CD4-positive, alpha-beta T cell treated with Interleukin-6 for 4 hours (primary cell): ENCODE measurements around the gene CYTL1.
"Not testable (repeated sequence)": the region's sequence is repeated elsewhere in the genome, so short reads cannot be mapped to it uniquely, and the experiment has no call there.

Experiments
- DNase-seq: peaks from one replicate; pipeline ENCODE4 v3.0.0-alpha.2; 2020; ENCODE audit warnings: mixed read lengths

CYTL1 gene

DNA sequence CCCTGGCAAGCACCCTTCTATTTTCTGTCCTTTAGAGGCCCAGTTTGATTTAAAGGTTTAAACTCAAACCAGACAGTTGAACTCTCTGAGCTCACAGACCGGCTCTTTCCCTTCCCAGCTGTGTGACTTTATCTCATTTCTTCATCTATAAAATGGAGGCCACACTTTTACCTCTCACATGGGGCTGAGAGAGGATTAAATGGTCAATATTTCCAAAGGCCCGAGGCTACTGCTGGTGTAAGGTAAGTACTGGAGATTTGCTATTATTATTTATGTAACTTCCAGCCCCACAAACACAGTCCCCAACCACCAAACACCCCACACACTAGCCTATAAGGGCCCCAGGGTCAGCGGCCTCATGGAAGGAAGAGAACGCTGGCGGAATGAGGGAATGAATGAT, 13.6 kb upstream of the CYTL1 start:
- DNase-seq = no peak

DNA sequence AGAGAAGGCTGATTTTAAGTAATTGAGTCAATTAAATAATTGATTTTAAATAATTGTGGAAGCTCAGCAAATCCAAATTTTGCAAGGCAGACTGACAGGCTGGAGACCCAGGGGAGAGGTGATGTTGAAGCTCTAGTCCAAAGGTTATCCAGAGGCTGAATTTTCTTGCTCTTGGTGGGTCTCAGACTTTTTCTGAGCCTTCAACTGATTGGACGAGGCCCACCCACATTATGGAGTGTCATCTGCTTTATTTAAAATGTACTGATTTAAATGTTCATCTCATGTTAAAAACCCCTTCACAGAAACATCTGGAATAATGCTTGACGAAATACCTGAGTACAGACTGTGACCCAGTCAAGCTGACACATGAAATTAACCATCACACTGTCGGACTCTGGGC, 11.7 kb upstream of the CYTL1 start:
- no peak for DNase-seq

DNA sequence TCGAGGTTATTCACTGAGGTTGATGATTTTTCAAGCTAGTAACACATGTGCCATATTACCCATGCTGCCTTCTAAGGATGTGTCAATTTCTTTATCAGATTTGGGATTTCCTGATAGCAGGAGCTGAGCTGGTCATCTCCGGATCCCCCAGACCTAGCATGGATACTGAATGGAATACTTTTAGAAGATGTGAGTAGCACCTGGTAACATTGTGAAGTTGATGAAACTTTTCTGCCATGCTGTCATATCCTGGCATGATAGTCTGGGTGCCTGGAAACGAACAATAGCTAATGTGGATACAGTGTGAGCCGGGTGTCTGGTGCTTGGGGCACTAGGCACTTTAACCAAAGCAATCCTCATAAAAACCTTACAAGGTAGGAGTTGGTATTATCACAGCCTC, 11.0 kb upstream of the CYTL1 start:
- DNase-seq = no peak

DNA sequence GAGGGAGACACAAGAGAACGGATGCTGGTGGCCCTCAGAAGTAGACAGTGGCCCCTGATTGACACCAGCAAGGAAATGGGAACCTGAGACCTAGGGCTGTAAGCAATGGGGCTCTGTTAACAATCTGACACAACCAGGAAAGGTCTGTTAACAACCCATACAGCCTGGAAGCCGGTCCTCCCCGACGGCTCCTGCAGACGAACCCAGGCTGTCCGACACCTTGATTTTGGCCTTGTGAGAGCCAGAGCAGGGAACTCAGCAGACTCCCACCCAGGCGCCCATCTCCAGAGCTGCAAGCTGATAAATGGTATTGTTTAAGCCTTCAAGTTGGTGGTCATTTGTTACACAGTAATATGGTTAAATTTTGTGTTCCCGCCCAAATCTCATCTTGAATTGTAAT, 10.2 kb upstream of the CYTL1 start:
- no peak for DNase-seq

DNA sequence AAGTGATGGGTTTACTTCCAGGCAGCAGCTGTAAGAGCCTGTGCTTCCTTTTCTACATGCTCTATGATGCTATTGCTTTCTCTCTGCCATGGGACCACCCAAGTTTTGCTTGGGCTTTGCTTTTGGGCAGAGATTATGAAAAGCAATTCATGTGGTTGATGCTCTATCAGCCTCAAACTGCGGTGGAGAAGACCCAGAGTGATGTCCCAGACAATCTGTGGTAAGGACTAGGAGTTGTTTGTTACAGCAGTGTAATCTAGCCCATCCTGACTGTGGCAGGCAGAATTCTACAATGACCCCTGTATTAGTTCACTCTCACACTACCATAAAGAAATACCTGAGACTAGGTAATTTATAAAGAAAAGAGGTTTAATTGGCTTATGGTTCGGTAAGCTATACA, 9.2 kb upstream of the CYTL1 start:
- DNase-seq = no peak

DNA sequence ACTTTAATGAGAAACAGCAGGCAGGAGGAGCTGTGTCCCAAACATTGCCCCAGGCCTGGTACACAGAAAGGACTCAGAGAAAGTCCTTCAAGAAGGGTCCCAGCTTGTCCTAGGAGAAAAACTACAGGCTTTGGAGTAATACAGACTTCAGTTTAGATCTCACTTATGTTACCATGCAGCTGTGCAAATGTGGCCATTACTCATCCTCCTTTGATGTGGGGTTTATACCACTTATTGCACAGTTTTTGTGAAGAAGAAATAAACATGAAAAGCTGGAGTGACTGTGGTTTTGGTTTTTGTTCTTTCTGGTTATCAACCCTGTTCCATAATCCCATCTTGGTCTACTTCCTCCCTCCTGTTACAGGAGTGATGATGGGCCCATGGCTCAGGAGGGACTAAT, 8.1 kb upstream of the CYTL1 start:
- no peak for DNase-seq

DNA sequence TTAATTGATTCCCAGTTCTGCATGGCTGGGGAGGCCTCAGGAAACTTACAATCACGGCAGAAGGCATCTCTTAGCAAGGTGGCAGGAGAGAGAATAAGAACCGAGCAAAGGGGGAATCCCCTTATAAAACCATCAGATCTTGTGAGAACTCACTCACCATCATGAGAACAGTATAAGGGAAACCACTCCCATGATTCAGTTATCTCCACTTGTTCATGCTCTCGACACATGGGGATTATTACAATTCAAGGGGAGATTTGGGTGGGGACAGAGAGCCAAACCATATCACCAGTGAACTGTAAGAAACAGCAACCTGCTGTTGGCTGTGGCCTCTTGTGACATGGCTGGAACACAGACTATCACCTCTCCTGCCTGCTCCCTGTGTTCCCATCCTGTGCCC, 7.1 kb upstream of the CYTL1 start:
- no peak for DNase-seq

DNA sequence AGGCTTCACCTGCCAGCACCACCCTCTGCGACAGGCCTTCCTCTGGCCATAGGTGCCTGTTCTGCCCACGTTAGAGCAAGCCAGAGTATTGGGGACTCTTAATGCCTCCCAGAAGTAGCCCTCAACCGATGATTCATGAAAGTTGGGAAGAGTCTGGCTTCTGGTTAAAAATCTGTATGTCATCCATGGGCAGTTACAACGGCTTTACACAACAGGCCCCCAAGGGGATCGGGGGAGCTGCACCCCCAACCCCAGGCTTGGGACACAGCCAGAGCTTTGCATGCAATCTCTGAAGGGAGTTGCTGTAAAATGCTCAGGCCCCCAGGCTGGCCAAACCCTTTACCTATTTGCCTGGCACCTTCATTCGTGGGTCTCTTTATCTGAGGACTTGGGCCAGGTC, 5.4 kb upstream of the CYTL1 start:
- DNase-seq = no peak

DNA sequence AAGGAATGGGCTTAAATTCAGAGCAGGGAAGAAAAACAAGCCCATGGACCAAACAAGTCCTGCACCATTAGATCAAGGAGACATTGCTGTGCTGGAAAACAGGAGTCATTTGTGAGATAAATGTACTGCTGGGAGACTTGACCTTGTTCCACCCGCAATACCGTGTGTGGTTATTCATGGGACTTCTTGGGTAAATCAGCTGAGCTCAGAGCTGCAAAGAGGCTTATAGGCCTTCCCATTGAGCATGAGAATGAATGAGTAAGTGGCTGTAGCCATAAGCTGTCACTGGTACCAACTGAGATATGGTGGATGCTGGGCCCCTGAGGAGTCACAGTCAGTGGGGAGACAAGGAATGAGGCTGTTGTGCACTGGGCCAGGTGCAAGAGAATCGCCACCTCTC, 2.3 kb upstream of the CYTL1 start:
- DNase-seq = no peak

DNA sequence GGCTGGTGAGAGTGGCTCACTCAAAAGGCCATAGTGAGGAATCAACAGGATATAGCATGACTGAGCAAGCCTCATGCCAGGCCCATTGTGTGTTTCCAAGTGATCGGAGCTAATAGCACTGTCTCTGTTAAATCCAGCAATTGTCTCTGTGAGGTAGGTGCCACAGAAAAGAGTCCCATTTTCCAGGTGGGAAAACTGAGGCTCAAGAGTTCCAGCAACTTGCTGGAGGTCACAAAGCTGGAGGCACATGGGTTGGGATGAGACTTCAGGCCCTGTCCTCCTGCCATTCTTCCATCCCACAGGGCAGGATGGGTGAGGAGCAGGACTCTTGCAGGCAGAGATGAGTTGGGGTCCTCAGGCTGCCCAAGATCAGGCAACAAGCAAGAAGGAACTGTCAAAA, 1.1 kb upstream of the CYTL1 start:
- DNase-seq = no peak

DNA sequence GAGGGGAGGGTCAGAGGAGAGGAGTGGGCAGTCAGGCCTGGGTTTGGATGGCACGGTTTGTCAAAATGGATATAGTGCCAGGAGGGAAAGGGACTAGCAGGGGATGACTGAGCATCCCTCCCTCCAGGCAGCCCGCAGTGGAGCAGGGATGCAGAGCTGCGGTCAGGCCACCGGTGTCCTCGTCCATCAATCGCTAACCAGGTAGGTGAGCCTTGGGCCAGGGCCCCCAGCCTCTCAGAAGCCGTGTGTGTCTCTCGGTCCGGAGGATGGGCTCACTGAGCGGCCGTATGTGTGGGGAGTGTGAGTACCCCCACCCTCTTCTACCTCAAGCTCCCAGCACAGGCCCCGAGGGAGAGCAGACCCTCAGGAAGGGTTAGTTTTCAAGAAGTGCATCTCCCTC, 538 bp upstream of the CYTL1 start:
- no peak for DNase-seq

DNA sequence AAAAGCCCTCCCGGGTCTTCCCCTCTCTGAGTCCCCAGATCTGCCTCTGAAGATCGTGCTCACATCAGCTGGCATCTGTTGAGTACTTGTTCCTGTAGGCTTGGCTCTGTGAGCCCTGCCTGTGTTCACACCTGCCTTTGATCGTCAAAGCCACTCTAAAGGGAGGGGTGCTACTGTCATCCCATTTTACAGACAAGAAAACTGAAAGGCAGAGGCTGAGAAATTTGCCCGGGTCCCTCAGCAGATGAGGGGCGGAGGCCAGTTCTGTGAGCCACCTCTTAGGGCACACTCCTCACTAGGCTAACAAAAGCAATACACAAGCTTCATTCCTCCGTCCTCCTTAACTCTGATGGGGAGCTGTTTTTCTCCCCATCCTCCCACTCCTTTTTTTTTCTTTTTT, 655 bp downstream of the CYTL1 start:
- no peak for DNase-seq

DNA sequence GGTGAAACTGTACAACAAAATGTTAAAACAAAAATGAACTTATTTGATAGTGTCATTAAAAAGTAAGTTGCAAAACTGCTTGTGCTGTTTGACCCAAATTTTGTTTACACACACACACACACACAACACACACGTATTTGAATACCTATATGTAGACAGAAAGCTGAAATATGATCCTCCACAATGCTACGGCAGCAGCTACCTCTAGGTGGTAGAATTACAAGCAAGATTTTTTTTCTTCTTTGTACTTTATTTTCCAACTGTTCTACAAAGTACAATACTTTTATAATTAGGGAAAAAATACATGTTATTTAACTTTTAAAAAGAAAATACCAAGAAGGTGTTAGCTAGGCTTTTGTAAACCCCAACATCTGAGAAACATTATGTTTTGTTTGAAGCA, 1.2 kb downstream of the CYTL1 start:
- DNase-seq = no peak

DNA sequence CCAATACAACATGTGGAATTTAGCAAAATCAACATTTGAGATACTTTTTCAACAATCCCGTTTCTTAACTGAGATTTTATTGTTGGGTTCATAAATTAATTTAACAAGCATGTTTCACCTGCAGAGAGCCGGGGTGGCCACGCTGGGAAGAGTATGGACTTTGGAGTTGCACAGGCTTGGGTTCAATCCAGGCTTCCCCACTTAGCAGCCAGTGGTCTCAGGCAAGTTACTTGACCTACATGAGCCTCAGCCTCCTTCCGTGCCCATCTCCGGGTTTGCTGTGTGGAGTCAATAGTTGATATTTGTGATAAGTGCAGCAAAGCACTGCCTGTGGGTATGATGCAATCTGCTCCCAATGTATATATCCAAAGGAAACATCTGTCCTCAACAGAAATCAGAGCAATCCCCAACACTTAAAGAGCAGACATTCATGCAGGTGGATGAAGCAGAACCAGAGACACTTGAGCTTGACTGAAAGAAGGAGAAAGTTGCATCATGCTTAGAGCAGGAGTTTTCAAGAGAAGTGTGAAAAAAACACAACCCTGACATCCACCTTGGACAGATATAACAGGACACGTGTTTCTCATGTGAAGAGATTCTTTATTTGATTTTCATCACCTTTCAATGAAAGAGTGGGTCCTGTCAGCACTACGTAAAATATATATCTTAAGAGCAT, 5.1 kb downstream of the CYTL1 start:
- no peak for DNase-seq

DNA sequence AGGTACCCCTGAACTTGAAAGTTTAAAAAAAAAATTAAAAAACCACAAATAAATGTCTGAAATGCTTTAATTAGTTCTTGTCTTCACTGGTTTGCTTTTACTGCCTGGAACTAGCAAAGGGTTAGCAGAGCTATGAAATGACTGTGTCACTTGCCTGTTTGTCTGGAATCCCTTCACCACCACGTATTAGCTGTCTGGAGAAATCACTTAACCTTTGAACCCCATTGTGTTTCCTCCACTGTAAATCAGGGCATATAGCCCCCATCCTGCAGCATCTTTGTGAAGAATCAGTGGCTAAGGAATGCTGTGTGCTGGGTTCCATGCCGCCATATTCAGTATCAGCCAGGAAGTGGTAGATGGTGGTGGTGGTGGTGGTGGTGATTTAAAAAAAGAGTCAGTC, 6.3 kb downstream of the CYTL1 start:
- no peak for DNase-seq

DNA sequence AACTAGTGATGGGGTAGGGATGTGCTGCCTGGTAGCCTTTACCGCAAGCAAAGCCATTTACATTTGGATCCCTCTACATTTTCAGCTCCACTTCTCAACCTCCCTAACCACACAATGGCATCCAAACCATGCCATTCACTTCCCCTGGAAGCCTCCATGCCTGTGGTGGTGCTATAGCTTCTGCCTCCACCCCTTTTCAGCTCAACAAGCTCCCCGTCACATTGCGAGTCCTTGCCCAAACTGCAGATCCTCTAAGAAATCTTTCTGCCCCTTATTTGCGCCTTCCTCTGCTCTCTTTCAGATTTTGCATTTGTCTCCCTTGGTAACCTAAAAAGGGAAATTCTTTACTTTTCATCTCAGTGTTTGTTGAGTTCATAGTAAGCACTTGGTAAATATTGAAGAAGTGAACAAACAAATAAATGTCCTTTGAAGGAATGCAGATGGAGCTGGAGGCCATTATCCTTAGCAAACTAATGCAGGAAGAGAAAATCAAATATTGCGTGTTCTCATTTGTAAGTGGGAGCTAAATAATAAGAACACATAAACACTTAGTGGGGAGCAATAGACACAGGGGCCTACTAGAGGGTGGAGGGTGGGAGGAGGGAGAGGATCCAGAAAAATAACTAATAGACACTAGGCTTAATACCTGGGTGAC, 6.9 kb downstream of the CYTL1 start:
- no peak for DNase-seq

DNA sequence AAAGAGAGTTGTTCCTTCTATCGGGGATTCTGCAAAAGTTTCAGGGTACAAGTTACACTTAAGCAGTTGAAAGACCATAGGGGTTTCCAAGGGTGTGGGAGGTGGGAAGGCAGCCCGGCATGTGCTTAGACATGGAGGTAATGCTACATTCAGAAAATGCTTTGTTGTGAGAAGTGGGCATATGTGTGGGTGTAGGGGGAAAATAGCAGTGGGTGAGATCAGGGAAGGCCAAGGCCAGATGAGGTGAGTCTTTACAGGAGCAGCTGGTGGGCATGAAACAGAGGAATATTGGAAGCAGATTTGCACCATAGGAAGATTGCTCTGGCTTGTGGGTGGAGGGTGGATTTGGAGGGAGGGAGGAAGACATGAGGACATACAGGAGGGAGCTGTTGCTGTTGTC, 8.3 kb downstream of the CYTL1 start:
- DNase-seq = no peak

DNA sequence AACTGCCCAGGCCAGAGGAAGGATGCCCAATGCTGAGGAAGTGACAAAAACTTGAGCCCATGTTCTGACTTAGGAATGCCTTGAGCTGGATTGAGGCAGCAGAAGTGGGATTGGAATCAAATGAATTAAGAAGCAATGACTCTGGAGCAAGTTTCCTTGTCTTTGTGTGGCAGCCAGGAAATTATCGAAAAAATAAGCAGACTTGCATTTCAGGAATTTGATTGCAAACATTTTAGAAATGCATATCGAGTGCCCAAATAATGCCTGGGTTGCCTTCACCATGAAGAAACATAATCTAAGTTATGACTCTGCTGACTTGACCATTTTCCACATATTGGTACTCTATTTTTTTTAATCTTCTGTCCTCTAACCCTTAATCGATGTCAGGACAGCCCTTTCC, 9.5 kb downstream of the CYTL1 start:
- DNase-seq = no peak

DNA sequence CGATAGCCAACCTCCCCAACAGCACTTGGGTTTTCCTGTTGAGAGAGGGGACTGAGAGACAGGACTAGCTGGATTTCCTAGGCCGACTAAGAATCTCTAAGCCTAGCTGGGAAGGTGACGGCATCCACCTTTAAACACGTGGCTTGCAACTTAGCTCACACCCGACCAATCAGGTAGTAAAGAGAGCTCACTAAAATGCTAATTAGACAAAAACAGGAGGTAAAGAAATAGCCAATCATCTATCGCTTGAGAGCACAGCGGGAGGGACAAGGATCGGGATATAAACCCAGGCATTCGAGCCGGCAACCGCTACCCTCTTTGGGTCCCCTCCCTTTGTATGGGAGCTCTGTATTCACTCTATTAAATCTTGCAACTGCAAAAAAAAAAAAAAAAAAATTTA, 12.3 kb downstream of the CYTL1 start:
- DNase-seq = not testable (repeated sequence)

DNA sequence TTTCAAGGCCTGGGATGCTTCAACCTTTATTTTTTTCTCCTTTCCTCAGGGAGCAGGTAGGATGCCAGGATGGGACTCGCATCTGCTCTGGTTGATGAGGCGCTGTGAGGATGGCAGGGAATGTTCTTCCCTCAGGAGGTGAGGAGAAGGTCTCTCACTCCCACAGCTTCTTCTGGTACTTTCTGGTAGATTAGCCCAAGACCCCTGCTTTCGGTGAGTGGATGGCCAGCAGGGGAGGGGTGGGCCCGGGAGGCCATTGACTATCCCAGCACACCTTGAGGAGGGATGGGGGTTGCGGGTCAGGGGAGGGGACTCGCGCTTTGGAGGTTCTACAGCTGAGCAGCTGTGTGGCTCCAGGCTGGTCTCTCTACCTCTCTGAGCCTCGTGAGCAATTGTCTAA, 14.8 kb downstream of the CYTL1 start:
- DNase-seq = no peak

DNA sequence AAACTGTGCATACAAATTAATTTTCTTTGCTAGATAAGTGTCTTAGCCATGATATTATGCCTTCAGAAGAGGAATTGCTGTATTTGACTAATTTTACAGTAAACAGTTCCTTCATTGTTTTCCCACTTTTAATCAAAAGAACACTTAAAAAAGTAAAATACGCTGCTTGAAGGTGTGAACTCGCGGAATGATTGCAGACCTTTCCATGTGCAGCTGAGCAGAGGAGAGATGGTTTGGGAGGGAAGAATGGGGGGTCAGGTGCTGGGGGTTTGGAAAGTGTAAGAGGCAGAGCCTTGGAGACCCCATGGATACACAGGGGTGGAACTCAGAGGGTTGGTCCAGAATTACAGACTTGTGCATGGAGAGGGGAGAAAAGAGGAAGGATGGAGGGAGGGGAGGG, 15.3 kb downstream of the CYTL1 start:
- DNase-seq = no peak

DNA sequence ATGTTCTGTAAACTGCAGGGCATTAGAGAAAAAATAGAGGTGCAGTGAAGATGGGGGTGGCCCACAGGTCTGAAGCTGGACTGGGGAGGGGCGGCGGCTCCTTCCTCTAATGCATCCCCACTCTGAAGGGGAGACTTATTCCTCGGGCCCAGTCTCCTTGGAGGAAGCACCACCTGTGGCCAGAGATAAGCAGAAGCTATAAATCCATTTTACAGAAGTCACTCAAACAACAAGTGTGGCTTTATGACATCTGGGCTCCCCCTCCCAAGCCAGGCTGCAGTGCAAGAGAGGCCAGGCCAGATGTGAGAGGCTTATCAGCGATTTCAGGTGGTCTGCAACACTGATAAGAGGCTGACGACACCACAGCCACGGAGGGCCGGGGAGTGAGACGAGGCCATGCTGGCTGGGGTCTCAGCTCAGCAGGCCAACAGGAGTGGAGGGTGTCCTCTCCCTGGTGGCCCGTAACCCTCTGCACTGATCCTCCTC, 15.8 kb downstream of the CYTL1 start:
- DNase-seq = no peak

DNA sequence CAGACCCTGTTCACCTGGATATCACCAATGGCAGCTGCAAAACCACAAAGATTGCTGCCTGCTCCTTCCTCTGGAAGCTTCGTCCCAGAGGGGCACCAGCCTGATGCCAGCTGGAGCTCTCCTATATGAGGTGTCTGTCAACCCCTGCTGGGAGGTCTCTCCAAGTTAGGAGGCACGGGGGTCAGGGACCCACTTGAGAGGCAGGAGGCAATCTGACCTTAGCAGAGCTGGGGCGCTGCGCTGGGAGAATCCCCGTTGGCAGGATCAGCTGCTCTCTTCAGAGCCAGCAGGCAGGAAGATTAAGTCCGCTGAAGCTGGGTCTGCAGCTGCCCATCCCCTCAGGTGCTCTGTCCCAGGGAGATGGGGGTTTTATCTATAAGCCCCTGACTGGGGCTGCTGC, 17.6 kb downstream of the CYTL1 start:
- not testable (repeated sequence) for DNase-seq

DNA sequence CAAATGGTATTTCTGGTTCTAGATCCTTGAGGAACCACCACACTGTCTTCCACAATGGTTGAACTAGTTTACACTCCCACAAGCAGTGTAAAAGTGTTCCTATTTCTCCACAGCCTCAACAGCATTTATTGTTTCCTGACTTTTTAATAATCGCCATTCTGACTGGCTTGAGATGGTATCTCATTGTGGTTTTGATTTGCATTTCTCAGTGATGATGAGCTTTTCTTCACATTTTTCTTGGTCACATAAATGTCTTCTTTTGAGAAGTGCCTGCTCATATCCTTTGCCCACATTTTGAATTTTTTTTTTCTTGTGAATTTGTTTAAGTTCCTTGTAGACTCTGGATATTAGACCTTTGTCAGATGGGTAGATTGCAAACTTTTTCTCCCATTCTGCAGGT, 22.3 kb downstream of the CYTL1 start:
- not testable (repeated sequence) for DNase-seq

DNA sequence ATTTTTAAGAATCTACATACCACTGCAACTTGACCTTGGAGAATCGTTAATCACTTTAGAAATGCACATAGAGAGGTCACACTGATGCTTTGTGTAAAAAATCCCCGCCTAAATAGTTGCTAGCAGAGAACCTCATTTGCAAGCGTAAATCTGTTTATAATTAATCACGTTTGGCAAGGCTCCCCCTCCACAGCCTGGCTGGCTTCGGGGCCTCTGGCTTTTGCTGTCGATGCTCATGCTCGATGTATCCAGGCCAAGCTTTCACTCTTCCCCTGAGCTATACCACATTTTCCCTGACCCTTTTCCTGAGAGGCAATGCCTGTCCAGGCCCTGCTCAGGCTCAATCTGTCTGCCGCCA, 23.4 kb downstream of the CYTL1 start:
- DNase-seq = no peak
